Raji (cell line): ENCODE results near the gene PTPA.

ENCODE experiments used
- POLR2A ChIP-seq: IDR thresholded peaks from 2 replicates; pipeline ENCODE4 v1.6.1; 2011; ENCODE audit warnings: low read depth, low read length, control low read depth; ENCODE audit not compliant: insufficient read depth

The PTPA gene

DNA sequence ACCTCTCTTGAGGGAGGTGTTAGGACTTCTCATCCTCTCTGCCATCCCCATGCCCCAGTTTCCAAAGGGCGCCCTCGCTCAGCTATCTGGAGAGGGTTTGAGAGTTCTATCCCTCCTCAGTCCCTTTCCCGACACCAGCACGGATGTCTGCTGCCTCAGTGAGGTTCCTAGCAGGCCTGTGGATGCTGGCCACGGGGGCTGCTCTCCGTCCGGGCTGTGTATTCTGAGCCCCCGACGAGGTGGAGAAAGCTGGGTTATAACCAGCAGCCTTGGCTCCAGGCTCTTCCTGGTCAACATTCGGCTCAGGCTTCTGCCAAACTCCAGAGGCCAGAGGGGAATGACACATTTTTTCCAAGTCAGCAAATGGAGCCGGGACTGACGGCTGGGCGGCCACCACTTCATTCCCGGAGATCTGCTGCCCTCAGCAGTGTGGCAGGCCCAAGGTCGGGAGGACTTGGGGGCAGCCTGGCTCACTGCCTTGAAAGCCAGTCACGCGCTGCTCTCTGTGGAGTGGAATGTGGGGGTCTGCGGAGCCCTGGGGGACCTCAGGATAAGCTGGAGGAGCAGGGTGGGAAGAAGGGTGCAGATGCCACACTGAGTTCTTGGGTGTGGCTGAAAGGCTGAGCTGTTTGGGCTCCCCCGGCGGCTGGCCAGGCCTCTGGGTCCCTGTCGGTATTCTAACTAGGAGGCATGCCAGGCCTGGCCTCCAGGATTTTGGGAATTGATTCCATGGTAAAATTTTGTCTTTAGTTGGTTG is 27.4 kb downstream of the PTPA start:
- no peak for TF ChIP-seq POLR2A

GRCh38 chr9:129139233-129139992 is 28.2 kb downstream of the PTPA start:
- peak; percentile 56; the same call in 1 of the 2 replicates for TF ChIP-seq POLR2A

- no peak; the same call in 1 of the 2 replicates for TF ChIP-seq POLR2A
Observed at GRCh38 chr9:129139993-129140396, 28.8 kb downstream of the PTPA start.

DNA sequence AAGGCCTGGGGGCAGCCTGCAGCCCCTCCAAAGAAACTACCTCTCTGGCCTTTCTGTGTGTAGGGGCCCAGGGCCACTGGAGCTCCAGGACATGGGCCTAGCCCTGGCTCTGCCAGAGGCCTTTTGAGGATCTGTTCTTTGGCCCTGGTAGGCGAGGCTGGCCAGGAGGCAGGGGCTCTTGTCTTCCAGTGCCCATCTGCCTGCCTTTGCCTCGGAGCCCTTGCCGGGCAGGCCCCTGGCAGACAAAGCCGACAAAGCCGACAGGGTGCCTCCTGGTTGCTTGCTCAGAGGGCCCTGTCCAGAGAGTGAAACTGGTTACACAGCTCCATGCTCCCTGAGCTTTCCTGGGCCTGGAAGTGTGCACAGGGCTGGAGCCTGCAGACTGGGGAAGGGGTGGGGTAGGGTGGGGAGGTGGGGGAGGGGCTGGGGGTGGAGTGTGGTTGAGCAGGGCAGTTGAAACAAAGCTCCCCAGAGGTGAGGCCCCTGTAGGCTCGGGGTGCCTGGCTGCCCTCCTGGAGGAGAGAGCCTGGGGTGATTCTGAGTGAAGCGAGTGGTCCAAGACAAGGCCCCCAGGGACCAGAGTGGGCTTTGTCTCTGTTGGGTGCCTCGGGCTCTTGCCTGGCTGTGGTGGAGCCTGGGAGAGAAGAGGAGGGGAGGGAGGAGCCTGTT is 29.3 kb downstream of the PTPA start:
- TF ChIP-seq POLR2A, result no peak

- TF ChIP-seq POLR2A, result no peak
Observed at GRCh38 chr9:129141066-129142041, 30.1 kb downstream of the PTPA start.

GRCh38 chr9:129142138-129142935 is 31.1 kb downstream of the PTPA start:
- TF ChIP-seq POLR2A, result no peak

DNA sequence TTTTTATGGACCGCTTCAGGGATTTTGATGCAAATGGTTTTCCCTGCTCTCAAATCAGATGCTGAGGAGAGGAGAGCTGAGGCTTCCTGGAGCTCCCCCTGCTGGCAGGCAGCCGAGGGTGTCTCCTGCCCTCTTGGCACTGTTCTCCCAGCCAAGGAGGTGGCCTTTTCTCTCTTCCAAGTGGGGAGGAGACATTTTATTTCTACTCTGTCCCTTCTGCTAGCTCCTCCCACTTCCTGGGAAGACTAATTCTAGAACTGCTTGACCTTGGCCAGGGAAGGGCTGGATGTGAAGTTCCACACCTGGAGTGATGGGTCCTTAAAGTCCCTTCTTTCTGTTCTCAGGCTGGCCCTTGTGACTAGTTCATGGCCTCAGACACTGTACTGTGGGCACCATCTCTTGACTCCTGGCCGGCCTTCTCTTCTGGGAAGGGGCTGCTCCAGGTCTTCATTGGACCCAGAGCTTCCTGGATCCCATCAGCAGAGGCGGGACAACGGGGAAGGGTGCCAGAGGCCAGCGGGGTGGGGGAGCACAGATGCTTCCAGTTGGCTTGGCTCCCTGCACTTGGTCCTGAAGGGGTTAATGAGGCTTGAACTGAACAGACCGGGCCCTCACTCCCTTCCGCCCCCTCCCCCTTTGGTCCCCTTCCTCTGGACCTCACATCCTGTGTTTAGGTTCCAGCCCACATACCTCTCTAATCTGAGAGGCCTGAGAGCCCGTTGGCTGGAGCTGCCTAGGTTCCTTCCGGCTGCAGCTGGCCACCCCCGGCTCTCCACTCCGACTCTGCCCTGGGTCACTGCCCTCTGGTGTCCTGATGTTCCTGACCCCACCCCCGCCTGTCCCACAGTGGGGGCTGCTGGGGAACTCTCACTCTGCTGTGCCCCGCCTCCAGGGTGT is 32.1 kb downstream of the PTPA start:
- TF ChIP-seq POLR2A, result no peak

DNA sequence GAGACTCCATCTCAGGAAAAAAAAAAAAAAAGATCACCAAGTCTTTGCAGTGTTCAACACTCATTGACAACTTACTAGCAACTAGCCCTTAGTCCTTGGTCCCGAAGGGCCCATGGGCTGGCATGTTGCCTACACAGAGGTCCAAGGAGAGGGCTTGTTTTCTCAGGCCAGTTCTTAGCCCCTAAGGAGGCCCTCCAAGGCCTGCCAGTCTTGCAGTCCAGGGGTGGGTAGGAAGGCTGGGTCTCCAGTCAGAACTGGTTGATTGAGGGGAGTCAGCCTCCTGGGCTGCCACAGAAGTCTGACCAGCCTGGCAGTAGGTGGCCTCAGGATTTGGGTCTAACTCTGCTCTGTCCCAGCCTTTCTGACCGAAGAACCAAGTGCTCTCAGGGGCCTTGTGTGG is 34.1 kb downstream of the PTPA start:
- TF ChIP-seq POLR2A, result no peak

GRCh38 chr9:129145841-129146292 is 34.7 kb downstream of the PTPA start:
- TF ChIP-seq POLR2A, result no peak

DNA sequence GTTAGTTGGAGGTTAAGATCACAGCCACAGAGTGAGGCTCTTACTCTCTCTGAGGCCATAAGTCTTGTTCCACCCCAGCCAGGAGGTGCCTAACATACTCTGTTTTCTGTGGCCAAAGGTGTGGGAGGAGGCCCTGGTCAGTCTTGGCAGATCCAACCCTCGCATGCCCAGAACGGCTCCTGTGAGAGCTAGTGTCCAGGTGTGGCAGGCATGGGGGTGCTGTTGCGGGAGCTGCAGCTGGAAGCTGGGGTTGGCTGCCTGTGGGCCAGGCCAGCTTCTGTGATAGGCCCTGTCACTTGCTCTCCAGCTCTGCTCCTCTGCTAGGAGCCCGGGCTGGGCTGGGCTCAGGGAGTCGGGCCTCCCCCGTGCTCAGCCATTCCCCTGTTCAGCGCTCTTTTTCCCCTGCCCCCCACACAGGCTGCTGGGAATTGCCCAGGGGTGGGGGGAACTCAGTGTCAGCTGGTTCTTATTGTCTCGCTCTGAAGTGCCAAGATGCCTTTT is 35.3 kb downstream of the PTPA start:
- no peak for TF ChIP-seq POLR2A

- no peak for TF ChIP-seq POLR2A
Observed at GRCh38 chr9:129148463-129149204, 37.4 kb downstream of the PTPA start.

- no peak for TF ChIP-seq POLR2A
Observed at GRCh38 chr9:129149442-129149841, 38.2 kb downstream of the PTPA start.
